GM12875 (cell line): ENCODE measurements around the gene UBE2O.

Source experiments
- H3K4me3 ChIP-seq: one replicate; pipeline ENCODE4 v1.5.1; 2011; ENCODE audit warnings: low read depth, low read length, control low read depth
- CTCF ChIP-seq: IDR thresholded peaks from 2 replicates; pipeline ENCODE4 v1.5.1; 2011; ENCODE audit warnings: low read depth, mild to moderate bottlenecking, control low read depth, inconsistent platforms, low read length, moderate library complexity, borderline replicate concordance; ENCODE audit not compliant: insufficient read depth

UBE2O gene

GRCh38 chr17:76378548-76379274 lies 74.2 kb downstream of the UBE2O start:
- H3K4me3 ChIP-seq: no peak overlapping the region
- TF ChIP-seq CTCF: no peak

- H3K4me3 ChIP-seq: no peak overlapping the region
- no peak for TF ChIP-seq CTCF
Measured at GRCh38 chr17:76376318-76377133, 76.4 kb downstream of the UBE2O start.

- no peak overlapping the region for H3K4me3 ChIP-seq
- no peak for TF ChIP-seq CTCF
Measured at GRCh38 chr17:76371656-76372628, 81.0 kb downstream of the UBE2O start.

- no peak overlapping the region for H3K4me3 ChIP-seq
- TF ChIP-seq CTCF: no peak
Measured at GRCh38 chr17:76370261-76370993, 82.5 kb downstream of the UBE2O start.

GRCh38 chr17:76369804-76370203 lies 83.1 kb downstream of the UBE2O start:
- no peak for TF ChIP-seq CTCF
- H3K4me3 ChIP-seq: no peak overlapping the region

GRCh38 chr17:76369379-76369778 lies 83.6 kb downstream of the UBE2O start:
- no peak for TF ChIP-seq CTCF
- H3K4me3 ChIP-seq: no peak overlapping the region
